ENCODE data around the gene BTBD2.

GRCh38 chr19:2043251-2043641, 27.7 kb upstream of the BTBD2 start:
- TF ChIP-seq CTCF (IDR thresholded peaks at IDR 0.05) (no peak), POLR2A (IDR thresholded peaks at IDR 0.05) (no peak)

Data from vagina (tissue), 2 donors.